Urinary bladder (tissue), 4 donors: ENCODE data around the gene ICOS. TPM values are rescaled to one million over a fixed set of nuclear protein-coding genes. Genes with fewer than 3 reads are reported as not detected.
"Not testable (repeated sequence)": the region's sequence is repeated elsewhere in the genome, so short reads cannot be mapped to it uniquely, and the experiment has no call there.

Experiments
- DNase-seq: peaks from one replicate; pipeline ENCODE4 v3.0.0-alpha.2; 2015; ENCODE audit errors: extremely low spot score
- H3K27ac ChIP-seq: one replicate; pipeline ENCODE4 v1.5.1; 2013; ENCODE audit warnings: low read depth, mild to moderate bottlenecking, moderate library complexity
- H3K36me3 ChIP-seq: one replicate; pipeline ENCODE4 v1.6.1; 2013; ENCODE audit warnings: mild to moderate bottlenecking, moderate library complexity; ENCODE audit not compliant: insufficient read depth
- H3K4me1 ChIP-seq: one replicate; pipeline ENCODE4 v1.6.1; 2013; ENCODE audit warnings: mild to moderate bottlenecking, moderate library complexity; ENCODE audit not compliant: insufficient read depth
- H3K4me3 ChIP-seq: one replicate; pipeline ENCODE4 v1.5.1; 2013; ENCODE audit warnings: low read depth, low read length
- WGBS: extraction: QIAGEN DNeasy Blood & Tissue Kit; methylation state at CpG from one replicate; pipeline ENCODE4 v1.1.7; 2013; 5-methylcytosine and 5-hydroxymethylcytosine counted together
- polyA plus RNA-seq: library from polyadenylated mRNA; stranded (reverse); fragments of 200-250 nt; gene quantifications from one replicate; pipeline ENCODE4 v1.2.3, GENCODE V29; 2013
- total RNA-seq: library from RNA; depleted of rRNA; stranded (reverse); fragments of >200 nt; gene quantifications from one replicate; pipeline ENCODE4 v1.2.3, GENCODE V29; 2014
- donor health status: healthy with polysubstance abuse.
- donor health status: healthy.

ICOS gene
- total and polyA plus RNA-seq, 2 donors: 0.14 to 0.21 TPM

- no peak for DNase-seq
- Histone ChIP-seq H3K36me3 (no peaks in the 10 kb centered on the region), H3K27ac (no peak overlapping the region), H3K4me1 (no peaks in the 10 kb centered on the region), H3K4me3 (no peak overlapping the region)
- WGBS: 93% methylated on average over 6 of the region's 6 CpGs
Observed at GRCh38 chr2:203908066-203908796, 28.3 kb upstream of the ICOS start.

GRCh38 chr2:203908797-203909185, 27.8 kb upstream of the ICOS start:
- no peak overlapping the region for H3K27ac ChIP-seq
- H3K4me3 ChIP-seq: no peak overlapping the region
- H3K4me1 ChIP-seq: no peaks in the 10 kb centered on the region
- DNase-seq: no peak
- H3K36me3 ChIP-seq: no peaks in the 10 kb centered on the region
- WGBS: 51% methylated on average over 3 of the region's 3 CpGs

GRCh38 chr2:203909261-203909967, 27.1 kb upstream of the ICOS start:
- peak; percentile 57 for DNase-seq
- Histone ChIP-seq H3K27ac (no peak overlapping the region), H3K36me3 (no peaks in the 10 kb centered on the region), H3K4me1 (no peaks in the 10 kb centered on the region), H3K4me3 (no peak overlapping the region)
- WGBS: 7% methylated on average over 8 of the region's 8 CpGs

- H3K4me3 ChIP-seq: no peak overlapping the region
- no peak for DNase-seq
Observed at GRCh38 chr2:203909974-203910373, 26.6 kb upstream of the ICOS start.

GRCh38 chr2:203913947-203914346, 22.6 kb upstream of the ICOS start:
- H3K4me3 ChIP-seq: no peak overlapping the region
- H3K27ac ChIP-seq: no peak overlapping the region
- H3K4me1 ChIP-seq: no peaks in the 10 kb centered on the region
- 84% methylated on average over 8 of the region's 8 CpGs for WGBS
- H3K36me3 ChIP-seq: no peaks in the 10 kb centered on the region
- DNase-seq: no peak

More at GRCh38 chr2:203909974-203910373, 26.6 kb upstream of the ICOS start:
- Histone ChIP-seq H3K36me3 (no peaks in the 10 kb centered on the region), H3K4me1 (no peaks in the 10 kb centered on the region), H3K27ac (no peak overlapping the region)
- 50% methylated on average over 5 of the region's 5 CpGs for WGBS

GRCh38 chr2:203914546-203915182, 21.9 kb upstream of the ICOS start:
- WGBS: 72% methylated on average over 8 of the region's 8 CpGs
- Histone ChIP-seq H3K27ac (no peak overlapping the region), H3K4me3 (no peak overlapping the region), H3K4me1 (no peaks in the 10 kb centered on the region), H3K36me3 (no peaks in the 10 kb centered on the region)
- no peak for DNase-seq

- Histone ChIP-seq H3K36me3 (no peaks in the 10 kb centered on the region), H3K27ac (no peak overlapping the region), H3K4me1 (no peaks in the 10 kb centered on the region), H3K4me3 (no peak overlapping the region)
- 68% methylated on average over 7 of the region's 7 CpGs for WGBS
- DNase-seq: no peak
Observed at GRCh38 chr2:203915256-203915655, 21.3 kb upstream of the ICOS start.

- Histone ChIP-seq H3K4me1 (no peaks in the 10 kb centered on the region), H3K4me3 (no peak overlapping the region), H3K27ac (no peak overlapping the region), H3K36me3 (no peaks in the 10 kb centered on the region)
- DNase-seq: no peak
Observed at GRCh38 chr2:203916756-203917155, 19.8 kb upstream of the ICOS start.

- 47% methylated on average over 7 of the region's 7 CpGs for WGBS
- Histone ChIP-seq H3K4me3 (no peak overlapping the region), H3K27ac (no peak overlapping the region), H3K4me1 (no peaks in the 10 kb centered on the region), H3K36me3 (no peaks in the 10 kb centered on the region)
- DNase-seq: no peak
Observed at GRCh38 chr2:203918264-203918663, 18.3 kb upstream of the ICOS start.

- Histone ChIP-seq H3K4me1 (no peaks in the 10 kb centered on the region), H3K4me3 (no peak overlapping the region), H3K27ac (no peak overlapping the region), H3K36me3 (no peaks in the 10 kb centered on the region)
- WGBS: 66% methylated on average over 3 of the region's 3 CpGs
- no peak for DNase-seq
Observed at GRCh38 chr2:203918839-203919238, 17.7 kb upstream of the ICOS start.

GRCh38 chr2:203925512-203926158, 10.9 kb upstream of the ICOS start:
- no peak overlapping the region for H3K27ac ChIP-seq
- H3K4me1 ChIP-seq: no peaks in the 10 kb centered on the region
- H3K4me3 ChIP-seq: no peak overlapping the region
- DNase-seq: no peak
- WGBS: 90% methylated on average over 3 of the region's 3 CpGs
- H3K36me3 ChIP-seq: no peaks in the 10 kb centered on the region

GRCh38 chr2:203928849-203929248, 7.7 kb upstream of the ICOS start:
- Histone ChIP-seq H3K4me3 (no peak overlapping the region), H3K36me3 (no peaks in the 10 kb centered on the region), H3K4me1 (no peaks in the 10 kb centered on the region), H3K27ac (no peak overlapping the region)
- no peak for DNase-seq

GRCh38 chr2:203931262-203931661, 5.3 kb upstream of the ICOS start:
- H3K36me3 ChIP-seq, DNase-seq, H3K4me3 ChIP-seq, H3K27ac ChIP-seq, H3K4me1 ChIP-seq: not testable (repeated sequence)
- WGBS: 79% methylated on average over 3 of the region's 3 CpGs
